HG03520 (cell line): ENCODE measurements around the gene CMTM3.
"Not testable (repeated sequence)": the region's sequence is repeated elsewhere in the genome, so short reads cannot be mapped to it uniquely, and the experiment has no call there.

Source experiments
- ATAC-seq: cut with Tn5 transposase; IDR thresholded peaks from one replicate; pipeline ENCODE4 v1.9.1; 2021; ENCODE audit warnings: mild to moderate bottlenecking, moderate library complexity; ENCODE audit not compliant: unreplicated experiment

The CMTM3 gene

GRCh38 chr16:66631558-66631957, 27.1 kb downstream of the CMTM3 start:
- not testable (repeated sequence) for ATAC-seq

GRCh38 chr16:66634527-66635196, 30.2 kb downstream of the CMTM3 start:
- ATAC-seq: no peak

GRCh38 chr16:66635406-66635805, 30.9 kb downstream of the CMTM3 start:
- no peak for ATAC-seq

GRCh38 chr16:66636199-66636598, 31.7 kb downstream of the CMTM3 start:
- no peak for ATAC-seq

GRCh38 chr16:66637806-66638205, 33.3 kb downstream of the CMTM3 start:
- ATAC-seq: no peak

GRCh38 chr16:66639091-66639885, 34.8 kb downstream of the CMTM3 start:
- no peak for ATAC-seq

- no peak for ATAC-seq
Observed at GRCh38 chr16:66640724-66641314, 36.3 kb downstream of the CMTM3 start.

- ATAC-seq: no peak
Observed at GRCh38 chr16:66641387-66641786, 36.9 kb downstream of the CMTM3 start.

- ATAC-seq: no peak
Observed at GRCh38 chr16:66647866-66648265, 43.4 kb downstream of the CMTM3 start.

- ATAC-seq: no peak
Observed at GRCh38 chr16:66649167-66649566, 44.7 kb downstream of the CMTM3 start.

GRCh38 chr16:66649636-66650205, 45.2 kb downstream of the CMTM3 start:
- no peak for ATAC-seq

GRCh38 chr16:66650707-66651473, 46.4 kb downstream of the CMTM3 start:
- ATAC-seq: peak; percentile 94

GRCh38 chr16:66651474-66651765, 46.9 kb downstream of the CMTM3 start:
- no peak for ATAC-seq

- no peak for ATAC-seq
Observed at GRCh38 chr16:66651965-66652364, 47.5 kb downstream of the CMTM3 start.

GRCh38 chr16:66652661-66653360, 48.3 kb downstream of the CMTM3 start:
- no peak for ATAC-seq

- ATAC-seq: no peak
Observed at GRCh38 chr16:66653581-66654350, 49.3 kb downstream of the CMTM3 start.

- no peak for ATAC-seq
Observed at GRCh38 chr16:66656547-66656946, 52.0 kb downstream of the CMTM3 start.

- no peak for ATAC-seq
Observed at GRCh38 chr16:66658143-66658859, 53.8 kb downstream of the CMTM3 start.

GRCh38 chr16:66658860-66659190, 54.3 kb downstream of the CMTM3 start:
- no peak for ATAC-seq
